ENCODE results near the gene MBOAT1. TPM values are rescaled to one million over a fixed set of nuclear protein-coding genes. Genes with fewer than 3 reads are reported as not detected.
"Not testable (repeated sequence)": the region's sequence is repeated elsewhere in the genome, so short reads cannot be mapped to it uniquely, and the experiment has no call there.

Gene MBOAT1
- polyA plus RNA-seq, 2 of the 4 experiments (the other 2 are of a cell fraction) = 1.9 to 5.5 TPM

- no peak overlapping the region for H3K4me2 ChIP-seq
- H3K27ac ChIP-seq = no peak overlapping the region
- ChIA-PET POLR2A (no interaction called here), CTCF (interaction anchor here (0.7 kb wide), 1 partner anchor 22 kb away, joined by 5 read pairs; no protein-coding TSS in a partner anchor)
- TF ChIP-seq ZC3H11A (IDR thresholded peaks at IDR 0.05) (no peak), JUN (IDR thresholded peaks at IDR 0.05) (no peak), RFX5 (IDR thresholded peaks at IDR 0.05) (no peak), HOXA7 (CRISPR knock-in tag; IDR thresholded peaks at IDR 0.05) (no peak), CBX2 (IDR thresholded peaks at IDR 0.05; ENCODE audit: borderline replicate concordance, low read depth) (no peak), HOXB13 (CRISPR knock-in tag; IDR thresholded peaks at IDR 0.05; ENCODE audit: low read depth) (no peak), ZSCAN20 (CRISPR knock-in tag; IDR thresholded peaks at IDR 0.05) (no peak), PHF8 (IDR thresholded peaks at IDR 0.05; ENCODE audit: borderline replicate concordance, low read depth) (no peak)
- H3K4me3 ChIP-seq = no peak overlapping the region
- 91% methylated on average over 4 of the region's 4 CpGs for WGBS (ENCODE audit: missing lambda C conversion rate)
- FAIRE-seq (no peak), DNase-seq (ENCODE audit: low read depth in 1 of 2, low spot score in 1 of 2) (no peak), ATAC-seq (no peak)
- H3K9me3 ChIP-seq = no peaks in the 10 kb centered on the region
- H3K4me1 ChIP-seq = no peaks in the 10 kb centered on the region
Observed at GRCh38 chr6:20148433-20148832, 63.8 kb downstream of the MBOAT1 start.

GRCh38 chr6:20147469-20147868 lies 64.8 kb downstream of the MBOAT1 start:
- Histone ChIP-seq H3K27ac (no peak overlapping the region), H3K4me2 (no peak overlapping the region), H3K4me3 (no peak overlapping the region), H3K9me3 (no peaks in the 10 kb centered on the region), H3K4me1 (no peaks in the 10 kb centered on the region)
- POLR2A ChIA-PET = no interaction called here
- ATAC-seq (no peak), DNase-seq (ENCODE audit: low read depth in 1 of 2, low spot score in 1 of 2) (no peak), FAIRE-seq (no peak)
- CTCF ChIA-PET = interaction anchor here (1.0 kb wide), 1 partner anchor 18 kb away, joined by 3 read pairs; no protein-coding TSS in a partner anchor
- WGBS (ENCODE audit: missing lambda C conversion rate) = 90% methylated on average over 4 of the region's 4 CpGs
- TF ChIP-seq BHLHE40 (IDR thresholded peaks at IDR 0.05; ENCODE audit: low read depth, low read length) (no peak), HES2 (IDR thresholded peaks at IDR 0.05) (no peak), HEYL (CRISPR knock-in tag; IDR thresholded peaks at IDR 0.05) (no peak), NR3C1 (IDR thresholded peaks at IDR 0.05) (no peak), HOXA7 (CRISPR knock-in tag; IDR thresholded peaks at IDR 0.05) (no peak), ESRRA (IDR thresholded peaks at IDR 0.05; ENCODE audit: borderline replicate concordance, low read length) (no peak), NPAS2 (CRISPR knock-in tag; IDR thresholded peaks at IDR 0.05; ENCODE audit: borderline replicate concordance) (no peak), SREBF2 (IDR thresholded peaks at IDR 0.05) (no peak), JUN (IDR thresholded peaks at IDR 0.05) (no peak), PBX3 (IDR thresholded peaks at IDR 0.05) (no peak)

- CTCF ChIA-PET; ATAC-seq; DNase-seq (ENCODE audit: low read depth in 1 of 2, low spot score in 1 of 2); FAIRE-seq; H3K9me3 ChIP-seq; H3K27ac ChIP-seq; POLR2A ChIA-PET; H3K4me2 ChIP-seq; H3K4me1 ChIP-seq; H3K4me3 ChIP-seq: not testable (repeated sequence)
- 81% methylated on average over 6 of the region's 6 CpGs for WGBS (ENCODE audit: missing lambda C conversion rate)
Observed at GRCh38 chr6:20146831-20147230, 65.4 kb downstream of the MBOAT1 start.

GRCh38 chr6:20146291-20146690 lies 66.0 kb downstream of the MBOAT1 start:
- no peak for FAIRE-seq
- CTCF ChIA-PET = no interaction called here
- 92% methylated on average over 2 of the region's 2 CpGs for WGBS (ENCODE audit: missing lambda C conversion rate)

More at GRCh38 chr6:20146291-20146690, 66.0 kb downstream of the MBOAT1 start:
- ATAC-seq = no peak
- TF ChIP-seq MAZ (IDR thresholded peaks at IDR 0.05; ENCODE audit: borderline replicate concordance, low read depth, low read length) (no peak), ESRRA (IDR thresholded peaks at IDR 0.05; ENCODE audit: borderline replicate concordance, low read length) (no peak), POLR2A (IDR thresholded peaks at IDR 0.05; ENCODE audit: low read length) (no peak), RCOR1 (IDR thresholded peaks at IDR 0.05; ENCODE audit: low read depth, low read length) (no peak), BHLHE40 (IDR thresholded peaks at IDR 0.05; ENCODE audit: low read depth, low read length) (no peak), EP300 (IDR thresholded peaks at IDR 0.05) (no peak), RNF2 (IDR thresholded peaks at IDR 0.05; ENCODE audit: borderline replicate concordance, low read depth) (no peak), CTCF (IDR thresholded peaks at IDR 0.05) (no peak)
- H3K4me3 ChIP-seq = no peak overlapping the region
- no peak for DNase-seq (ENCODE audit: low read depth in 1 of 2, low spot score in 1 of 2)
- POLR2A ChIA-PET = no interaction called here
- H3K9me3 ChIP-seq = no peaks in the 10 kb centered on the region
- H3K4me2 ChIP-seq = no peak overlapping the region
- H3K4me1 ChIP-seq = no peaks in the 10 kb centered on the region
- no peak overlapping the region for H3K27ac ChIP-seq

All from A549 (cell line).